ENCODE results near the gene ZNF354C. TPM values are rescaled to one million over a fixed set of nuclear protein-coding genes. Genes with fewer than 3 reads are reported as not detected.
A peak's percentile ranks its signal among the peaks of the same experiment; 100 is the strongest.

ZNF354C gene
- total and polyA plus RNA-seq, 2 of the 13 experiments (the other 11 are each of a cell fraction or from before 2014, with no cell fraction given) = 0.02 TPM; not detected in 1

DNA sequence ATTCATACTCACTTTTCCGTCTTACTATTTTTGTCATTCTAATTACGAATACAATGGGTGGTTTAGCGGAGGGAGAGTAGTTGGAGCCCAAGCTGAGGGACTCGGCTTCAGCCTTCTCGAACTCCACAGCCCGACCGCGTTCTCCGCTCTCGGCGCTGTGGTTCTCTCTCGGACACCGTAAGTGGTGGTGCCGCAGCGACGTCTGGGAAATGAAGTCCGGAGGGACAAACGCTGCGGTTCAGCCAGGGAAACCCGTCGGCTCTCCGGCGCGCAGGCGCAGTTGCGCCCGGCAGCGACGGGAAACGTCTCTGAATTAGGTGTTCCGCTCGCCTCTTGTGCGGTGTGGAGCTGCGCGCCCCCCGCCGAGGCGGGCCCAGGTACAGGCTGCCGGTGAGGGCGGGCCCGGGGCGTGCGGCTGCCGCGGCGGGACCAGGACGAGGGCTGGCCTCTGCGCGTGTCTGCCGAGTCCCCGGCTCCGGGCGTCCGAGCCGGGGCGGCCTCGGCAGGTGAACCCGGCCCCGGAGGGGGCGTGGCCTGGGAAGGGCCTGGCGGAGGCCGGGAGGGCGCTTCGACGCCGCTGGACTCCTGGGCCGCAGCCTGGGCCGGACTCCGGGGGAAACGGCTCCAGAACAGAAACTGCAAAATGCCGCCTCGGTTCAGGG is 36.5 kb upstream of the ZNF354C start, which contains the start of gene ZNF879 (continued):
- TF ChIP-seq, protein P1, sequence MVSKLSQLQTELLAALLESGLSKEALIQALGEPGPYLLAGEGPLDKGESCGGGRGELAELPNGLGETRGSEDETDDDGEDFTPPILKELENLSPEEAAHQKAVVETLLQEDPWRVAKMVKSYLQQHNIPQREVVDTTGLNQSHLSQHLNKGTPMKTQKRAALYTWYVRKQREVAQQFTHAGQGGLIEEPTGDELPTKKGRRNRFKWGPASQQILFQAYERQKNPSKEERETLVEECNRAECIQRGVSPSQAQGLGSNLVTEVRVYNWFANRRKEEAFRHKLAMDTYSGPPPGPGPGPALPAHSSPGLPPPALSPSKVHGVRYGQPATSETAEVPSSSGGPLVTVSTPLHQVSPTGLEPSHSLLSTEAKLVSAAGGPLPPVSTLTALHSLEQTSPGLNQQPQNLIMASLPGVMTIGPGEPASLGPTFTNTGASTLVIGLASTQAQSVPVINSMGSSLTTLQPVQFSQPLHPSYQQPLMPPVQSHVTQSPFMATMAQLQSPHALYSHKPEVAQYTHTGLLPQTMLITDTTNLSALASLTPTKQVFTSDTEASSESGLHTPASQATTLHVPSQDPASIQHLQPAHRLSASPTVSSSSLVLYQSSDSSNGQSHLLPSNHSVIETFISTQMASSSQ (IDR thresholded peaks at IDR 0.05; ENCODE audit: low read depth) = no peak
- TF ChIP-seq, protein P1 (CRISPR knock-in tag; IDR thresholded peaks at IDR 0.05; ENCODE audit: borderline replicate concordance) = no peak; the same call in 1 of the 2 replicates
- TF ChIP-seq, protein P2, sequence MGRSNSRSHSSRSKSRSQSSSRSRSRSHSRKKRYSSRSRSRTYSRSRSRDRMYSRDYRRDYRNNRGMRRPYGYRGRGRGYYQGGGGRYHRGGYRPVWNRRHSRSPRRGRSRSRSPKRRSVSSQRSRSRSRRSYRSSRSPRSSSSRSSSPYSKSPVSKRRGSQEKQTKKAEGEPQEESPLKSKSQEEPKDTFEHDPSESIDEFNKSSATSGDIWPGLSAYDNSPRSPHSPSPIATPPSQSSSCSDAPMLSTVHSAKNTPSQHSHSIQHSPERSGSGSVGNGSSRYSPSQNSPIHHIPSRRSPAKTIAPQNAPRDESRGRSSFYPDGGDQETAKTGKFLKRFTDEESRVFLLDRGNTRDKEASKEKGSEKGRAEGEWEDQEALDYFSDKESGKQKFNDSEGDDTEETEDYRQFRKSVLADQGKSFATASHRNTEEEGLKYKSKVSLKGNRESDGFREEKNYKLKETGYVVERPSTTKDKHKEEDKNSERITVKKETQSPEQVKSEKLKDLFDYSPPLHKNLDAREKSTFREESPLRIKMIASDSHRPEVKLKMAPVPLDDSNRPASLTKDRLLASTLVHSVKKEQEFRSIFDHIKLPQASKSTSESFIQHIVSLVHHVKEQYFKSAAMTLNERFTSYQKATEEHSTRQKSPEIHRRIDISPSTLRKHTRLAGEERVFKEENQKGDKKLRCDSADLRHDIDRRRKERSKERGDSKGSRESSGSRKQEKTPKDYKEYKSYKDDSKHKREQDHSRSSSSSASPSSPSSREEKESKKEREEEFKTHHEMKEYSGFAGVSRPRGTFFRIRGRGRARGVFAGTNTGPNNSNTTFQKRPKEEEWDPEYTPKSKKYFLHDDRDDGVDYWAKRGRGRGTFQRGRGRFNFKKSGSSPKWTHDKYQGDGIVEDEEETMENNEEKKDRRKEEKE (IDR thresholded peaks at IDR 0.05) = no peak
- TF ChIP-seq REXO4 (CRISPR knock-in tag; IDR thresholded peaks at IDR 0.05; ENCODE audit: borderline replicate concordance) (no peak), MYC (CRISPR knock-in tag; IDR thresholded peaks at IDR 0.05; ENCODE audit: borderline replicate concordance) (peak; percentile 46; the same call in 1 of the 2 replicates), ZNF615 (CRISPR knock-in tag; IDR thresholded peaks at IDR 0.05; ENCODE audit: borderline replicate concordance) (no peak), PHF8 (CRISPR knock-in tag; IDR thresholded peaks at IDR 0.05) (peak; percentile 51; the same call in 1 of the 2 replicates), TARDBP (CRISPR knock-in tag; IDR thresholded peaks at IDR 0.05) (0 out of 2 replicates have a peak, but pooled peaks have one; percentile 13), BRCA1 (CRISPR knock-in tag; IDR thresholded peaks at IDR 0.05) (peak; percentile 19; the same call in 1 of the 2 replicates), ZNF335 (CRISPR knock-in tag; IDR thresholded peaks at IDR 0.05) (no peak), ZNF530 (CRISPR knock-in tag; IDR thresholded peaks at IDR 0.05; ENCODE audit: low read depth) (no peak), MTF1 (CRISPR knock-in tag; IDR thresholded peaks at IDR 0.05) (no peak), ZNF747 (CRISPR knock-in tag; IDR thresholded peaks at IDR 0.05; ENCODE audit: borderline replicate concordance) (no peak), SALL1 (CRISPR knock-in tag; IDR thresholded peaks at IDR 0.05) (peak; percentile 48; the same call in 1 of the 2 replicates), ZKSCAN1 (IDR thresholded peaks at IDR 0.05; ENCODE audit: low read length) (no peak), CENPT (CRISPR knock-in tag; IDR thresholded peaks at IDR 0.05; ENCODE audit: low read depth) (no peak)
- TF ChIP-seq, protein P3, sequence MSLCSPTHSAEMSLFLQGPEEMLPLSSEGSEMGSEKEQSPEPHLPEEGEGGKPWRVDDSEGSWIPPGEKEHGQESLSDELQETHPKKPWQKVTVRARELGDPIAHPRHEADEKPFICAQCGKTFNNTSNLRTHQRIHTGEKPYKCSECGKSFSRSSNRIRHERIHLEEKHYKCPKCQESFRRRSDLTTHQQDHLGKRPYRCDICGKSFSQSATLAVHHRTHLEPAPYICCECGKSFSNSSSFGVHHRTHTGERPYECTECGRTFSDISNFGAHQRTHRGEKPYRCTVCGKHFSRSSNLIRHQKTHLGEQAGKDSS (CRISPR knock-in tag; IDR thresholded peaks at IDR 0.05; ENCODE audit: borderline replicate concordance, low read depth) = peak; percentile 35; the same call in 1 of the 2 replicates
- TF ChIP-seq, protein P4, sequence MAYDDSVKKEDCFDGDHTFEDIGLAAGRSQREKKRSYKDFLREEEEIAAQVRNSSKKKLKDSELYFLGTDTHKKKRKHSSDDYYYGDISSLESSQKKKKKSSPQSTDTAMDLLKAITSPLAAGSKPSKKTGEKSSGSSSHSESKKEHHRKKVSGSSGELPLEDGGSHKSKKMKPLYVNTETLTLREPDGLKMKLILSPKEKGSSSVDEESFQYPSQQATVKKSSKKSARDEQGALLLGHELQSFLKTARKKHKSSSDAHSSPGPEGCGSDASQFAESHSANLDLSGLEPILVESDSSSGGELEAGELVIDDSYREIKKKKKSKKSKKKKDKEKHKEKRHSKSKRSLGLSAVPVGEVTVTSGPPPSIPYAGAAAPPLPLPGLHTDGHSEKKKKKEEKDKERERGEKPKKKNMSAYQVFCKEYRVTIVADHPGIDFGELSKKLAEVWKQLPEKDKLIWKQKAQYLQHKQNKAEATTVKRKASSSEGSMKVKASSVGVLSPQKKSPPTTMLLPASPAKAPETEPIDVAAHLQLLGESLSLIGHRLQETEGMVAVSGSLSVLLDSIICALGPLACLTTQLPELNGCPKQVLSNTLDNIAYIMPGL (CRISPR knock-in tag; IDR thresholded peaks at IDR 0.05; ENCODE audit: borderline replicate concordance in 1 of 2, low read depth in 1 of 2) = peak; percentile 23 to 38; a peak in 2 of 4 replicates

All from HepG2 (cell line).